GM21526 (cell line): ENCODE data around the gene SCGN.

Experiments used
- ATAC-seq: cut with Tn5 transposase; IDR thresholded peaks from one replicate; pipeline ENCODE4 v1.9.1; 2021; ENCODE audit warnings: moderate library complexity; ENCODE audit not compliant: unreplicated experiment, low FRiP score

The SCGN gene

GRCh38 chr6:25639653-25640052, 12.4 kb upstream of the SCGN start:
- ATAC-seq, result no peak

GRCh38 chr6:25640446-25640845, 11.6 kb upstream of the SCGN start:
- ATAC-seq, result no peak

DNA sequence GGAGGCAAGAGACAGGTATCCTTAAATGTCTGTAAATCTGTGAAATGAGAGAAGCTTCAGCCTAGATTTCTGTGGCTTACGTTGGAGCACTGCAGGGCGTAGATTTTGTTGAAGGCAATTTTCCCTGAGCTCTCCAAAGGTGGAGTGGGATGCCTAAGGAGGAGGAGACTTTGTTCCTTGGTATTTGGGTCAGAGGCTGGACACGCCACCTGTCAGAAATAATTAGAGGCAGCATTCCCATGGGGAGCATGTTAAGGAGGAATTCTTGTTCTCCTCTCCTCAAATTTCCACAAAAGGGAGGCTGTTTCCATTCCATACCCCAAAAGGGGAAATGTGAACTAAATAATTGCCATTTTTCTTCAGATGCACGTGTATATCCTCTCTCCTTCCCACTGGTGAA, 11.1 kb upstream of the SCGN start:
- ATAC-seq, result no peak

- no peak for ATAC-seq
These were observed 10.6 kb upstream of the SCGN start for GRCh38 chr6:25641377-25641776.

GRCh38 chr6:25641940-25642666, 9.9 kb upstream of the SCGN start:
- no peak for ATAC-seq

DNA sequence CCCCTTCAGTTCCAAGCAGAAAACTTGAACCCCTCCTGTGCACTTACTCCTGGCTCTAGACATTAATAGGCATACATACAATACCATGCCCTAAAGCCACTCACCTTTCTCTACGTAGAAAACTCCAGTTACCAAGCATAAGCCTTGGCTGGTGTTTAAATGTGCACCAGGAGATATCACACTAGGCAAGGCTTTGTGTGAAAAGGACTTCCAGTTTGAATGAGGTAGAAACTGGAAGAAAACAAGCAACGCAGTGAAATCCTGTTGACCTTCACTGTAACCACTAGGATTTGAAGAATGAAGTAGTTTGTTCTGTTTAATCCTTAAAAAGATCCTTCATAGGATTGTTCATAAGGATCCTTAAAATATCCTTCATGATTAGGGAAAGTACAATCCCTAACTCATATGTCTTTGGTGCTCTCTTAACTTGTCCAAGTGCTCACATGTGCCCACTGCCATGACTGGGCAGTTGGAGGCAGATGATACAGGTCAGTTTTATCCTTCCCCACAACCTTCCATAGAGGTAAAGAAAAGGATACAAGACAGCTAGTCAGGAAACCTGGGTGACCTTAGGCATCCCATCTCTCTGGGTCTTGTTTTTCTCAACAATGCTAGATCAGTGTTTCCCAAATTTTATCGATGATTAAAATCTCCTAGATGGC, 9.2 kb upstream of the SCGN start:
- ATAC-seq, result no peak

DNA sequence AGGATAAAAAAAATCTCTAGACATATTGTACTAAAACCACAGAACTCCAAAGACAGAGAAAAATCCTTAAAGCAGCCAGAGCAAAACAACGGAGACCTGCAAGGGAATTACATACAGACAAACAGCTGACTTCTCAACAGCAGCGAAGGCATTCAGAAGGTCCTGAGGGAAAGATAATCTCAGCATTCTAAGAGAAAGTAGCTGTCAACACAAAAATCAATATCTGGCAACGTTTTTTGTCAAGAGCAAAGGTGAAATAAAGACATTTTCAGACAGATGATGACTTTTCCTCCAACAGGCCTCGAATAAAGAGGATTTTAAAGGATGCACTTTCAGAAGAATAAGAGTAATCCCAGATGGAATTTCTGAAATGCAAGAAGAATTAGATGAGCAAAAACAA, 6.1 kb upstream of the SCGN start:
- no peak for ATAC-seq

DNA sequence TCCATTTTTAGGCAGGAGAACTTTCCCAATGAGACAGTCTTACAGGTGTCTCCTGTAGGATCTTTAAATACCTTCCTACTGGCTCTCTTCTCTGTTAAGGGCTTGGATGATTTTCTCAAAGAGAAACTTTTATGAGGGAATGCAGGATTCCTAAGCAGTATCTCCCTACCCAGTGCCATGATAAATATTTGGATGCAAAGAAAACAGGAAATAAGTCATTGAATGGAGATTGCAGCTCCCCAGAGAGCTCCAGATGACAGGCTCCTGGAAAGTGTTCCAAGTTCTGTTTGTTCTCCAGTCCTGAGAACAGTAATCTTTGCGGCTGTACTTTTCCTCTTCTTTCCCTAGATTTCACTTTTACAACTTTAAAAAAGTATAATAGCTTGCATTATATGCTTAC, 2.4 kb upstream of the SCGN start:
- no peak for ATAC-seq

DNA sequence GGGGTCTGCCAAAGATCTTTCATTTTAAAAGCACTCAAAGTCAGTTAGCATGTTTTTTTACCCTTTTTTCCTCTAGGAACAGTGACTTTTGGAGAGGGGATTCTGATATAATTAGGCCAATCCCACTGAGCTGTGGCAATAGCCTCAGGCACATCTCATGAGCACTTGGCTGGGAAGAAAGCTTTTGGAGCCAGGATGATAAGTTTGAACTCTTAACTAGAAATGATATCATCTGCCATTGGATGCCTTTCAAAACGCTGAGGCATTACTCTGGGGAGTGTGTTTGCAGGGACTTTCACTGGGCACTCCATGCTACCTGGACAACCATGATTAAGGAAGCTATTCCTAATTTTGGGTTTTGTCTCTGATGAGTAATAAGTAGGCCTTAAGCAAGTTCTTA, 3.7 kb downstream of the SCGN start:
- no peak for ATAC-seq

- ATAC-seq, result no peak
These were observed 7.8 kb downstream of the SCGN start for GRCh38 chr6:25659633-25660368.

DNA sequence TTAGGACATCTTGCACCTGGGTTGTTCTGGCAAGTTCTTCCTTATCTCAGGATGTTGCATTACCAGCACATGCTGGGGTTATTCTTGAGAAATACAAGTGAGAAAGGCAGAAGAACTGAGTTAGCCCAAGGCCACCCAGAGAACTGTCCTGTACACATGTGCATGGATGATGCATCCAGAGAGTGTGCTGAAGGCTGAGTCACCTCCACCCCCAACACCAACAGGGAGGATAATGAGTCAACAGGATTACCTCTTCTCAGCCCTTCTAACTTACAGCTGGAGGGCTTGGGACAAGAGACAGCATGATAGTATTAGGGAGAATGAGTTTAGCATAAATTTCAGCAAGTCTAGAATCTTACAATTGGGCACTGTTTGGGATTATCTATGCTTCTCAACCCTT, 8.5 kb downstream of the SCGN start:
- no peak for ATAC-seq

- no peak for ATAC-seq
These were observed 9.2 kb downstream of the SCGN start for GRCh38 chr6:25661129-25661779.

DNA sequence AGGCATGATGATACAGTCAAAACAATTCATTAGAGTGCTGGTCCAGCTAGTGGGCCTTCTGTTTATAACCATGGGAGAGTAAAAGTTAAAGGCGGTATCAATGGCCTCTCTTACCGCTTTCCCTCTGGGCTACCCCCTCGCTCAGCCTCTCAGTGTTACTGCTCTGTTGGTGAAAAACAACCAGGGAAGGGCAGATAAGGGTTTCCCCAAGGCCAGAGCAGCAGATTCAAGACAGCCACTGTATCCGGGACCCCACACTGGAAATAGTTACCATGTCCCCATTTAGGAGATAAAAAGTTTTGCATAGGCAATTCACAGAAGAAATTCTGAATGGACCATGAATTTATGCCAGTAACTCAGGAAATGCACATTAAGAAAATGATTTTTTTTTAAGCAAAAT, 13.4 kb downstream of the SCGN start:
- ATAC-seq, result no peak

DNA sequence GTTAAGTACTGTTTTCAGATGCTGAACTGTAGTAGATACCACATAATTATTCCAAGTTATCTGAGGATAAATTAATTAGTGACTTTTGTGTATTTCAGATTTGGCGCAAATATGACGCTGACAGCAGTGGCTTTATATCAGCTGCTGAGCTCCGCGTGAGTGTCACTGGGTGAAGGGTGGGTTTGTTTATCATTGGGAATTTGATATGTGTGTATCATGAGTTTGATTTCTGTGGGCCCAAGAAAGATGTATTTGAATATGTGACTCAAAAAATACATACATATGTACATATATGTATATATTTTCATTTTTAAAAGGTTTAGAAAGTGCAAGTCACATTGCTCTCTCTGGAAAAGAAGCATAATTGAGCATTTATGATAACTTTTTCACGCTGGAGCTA, 17.4 kb downstream of the SCGN start:
- no peak for ATAC-seq

GRCh38 chr6:25670208-25670607, 18.2 kb downstream of the SCGN start:
- no peak for ATAC-seq

DNA sequence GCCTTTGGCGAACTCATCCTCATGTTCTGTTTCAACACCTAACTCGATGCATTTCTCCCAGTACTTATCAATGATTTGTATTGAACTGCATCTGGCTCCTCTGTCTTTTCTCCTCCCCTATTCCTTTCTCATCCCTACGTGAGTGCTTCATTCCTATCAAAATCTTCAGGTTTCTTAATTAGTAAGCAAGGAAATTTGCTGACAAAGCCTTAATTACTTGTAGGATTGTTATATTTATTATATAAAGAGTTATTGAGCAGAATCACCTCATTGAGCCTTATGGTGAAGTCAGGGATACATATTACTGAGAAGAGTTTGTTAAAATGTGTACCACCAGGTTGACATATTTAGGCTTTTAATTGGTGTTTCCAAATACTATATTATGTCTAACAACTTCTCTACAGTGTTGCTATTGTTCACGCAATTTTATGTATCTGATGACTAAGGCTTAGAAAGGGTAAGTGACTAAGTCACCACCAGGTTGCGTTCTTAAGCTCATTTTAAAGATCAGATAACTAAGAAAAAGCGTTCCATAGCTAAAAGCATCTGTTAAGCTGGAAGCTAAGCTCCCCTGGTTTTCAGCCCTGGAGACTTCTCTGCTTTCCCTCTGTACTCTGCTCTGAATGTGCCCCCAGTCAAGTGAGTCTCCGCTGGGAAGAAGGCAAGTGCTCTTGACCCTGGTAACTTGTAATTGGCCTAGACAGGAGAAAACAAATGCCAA, 18.9 kb downstream of the SCGN start:
- no peak for ATAC-seq

GRCh38 chr6:25671652-25672051, 19.6 kb downstream of the SCGN start:
- no peak for ATAC-seq

GRCh38 chr6:25675167-25675566, 23.2 kb downstream of the SCGN start:
- no peak for ATAC-seq

DNA sequence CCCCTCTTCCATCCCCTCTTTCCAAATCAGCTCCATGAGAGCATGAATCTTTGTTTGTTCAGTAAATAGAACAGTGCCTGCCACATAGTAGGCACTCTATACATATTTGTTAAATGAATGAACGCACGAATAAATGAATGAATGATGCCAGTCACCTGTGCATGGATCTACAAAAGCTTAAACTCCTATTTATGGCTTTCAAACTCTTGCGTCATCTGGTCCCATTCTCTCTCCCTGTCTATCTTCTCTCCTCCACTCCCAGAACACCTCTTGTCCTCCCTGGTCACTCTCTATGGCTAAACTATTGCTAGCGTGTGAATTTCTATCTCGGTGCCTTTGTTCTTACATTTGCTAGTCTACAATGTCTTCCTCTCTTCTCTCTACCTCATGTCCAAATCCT, 24.8 kb downstream of the SCGN start:
- no peak for ATAC-seq

DNA sequence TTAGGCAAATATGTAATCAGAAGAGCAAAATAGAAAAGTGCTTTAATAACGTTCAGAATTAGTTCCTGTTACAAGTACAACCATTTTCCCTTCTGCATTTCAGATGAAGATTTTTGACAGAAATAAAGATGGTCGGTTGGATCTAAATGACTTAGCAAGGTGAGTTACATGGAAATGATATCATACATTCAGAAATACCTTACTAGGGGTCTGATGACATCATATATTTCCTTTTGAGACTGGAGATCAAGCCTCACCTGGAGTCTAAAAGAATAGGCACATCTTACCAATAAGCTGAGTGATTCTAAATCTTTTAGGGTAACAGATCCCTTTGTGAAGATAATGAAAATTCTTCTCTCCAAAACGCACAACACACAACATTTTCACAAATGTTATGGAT, 29.8 kb downstream of the SCGN start:
- ATAC-seq, result no peak

GRCh38 chr6:25682324-25682723, 30.3 kb downstream of the SCGN start:
- no peak for ATAC-seq
